Measurements from ENCODE around the gene PHPT1.

The PHPT1 gene

GRCh38 chr9:136851941-136852663, 2.9 kb downstream of the PHPT1 start, which contains the start of gene MAMDC4:
MAMDC4 (plus strand) TSS chr9:136852346; CDS start chr9:136852417, 71 bp downstream.
- no peak within 1 kb of the TSS for H3K4me3 ChIP-seq (ENCODE audit: low read depth, low read length)
- TF ChIP-seq CTCF (IDR thresholded peaks at IDR 0.05; ENCODE audit: low read depth, low read length, missing control alignments): no peak
- H3K27ac ChIP-seq: no peak within 1 kb of the TSS
- DNase-seq: no peak
- H3K36me3 ChIP-seq (replicated peaks): peaks cover 17% of the 10 kb centered on the region
- in situ Hi-C loops (cut with HindIII; ENCODE audit: low pct_ligation_motif_present, low sequenced_read_pairs): no loop called here
- no peaks in the 10 kb centered on the region for H3K27me3 ChIP-seq (replicated peaks)

- Histone ChIP-seq H3K27ac (no peak overlapping the region), H3K4me3 (ENCODE audit: low read depth, low read length) (no peak overlapping the region), H3K36me3 (replicated peaks) (peaks cover 17% of the 10 kb centered on the region), H3K27me3 (replicated peaks) (no peaks in the 10 kb centered on the region)
- TF ChIP-seq CTCF (IDR thresholded peaks at IDR 0.05; ENCODE audit: low read depth, low read length, missing control alignments): no peak
- DNase-seq: no peak
- in situ Hi-C loops (cut with HindIII; ENCODE audit: low pct_ligation_motif_present, low sequenced_read_pairs): no loop called here
Measured at GRCh38 chr9:136852664-136853595, 3.7 kb downstream of the PHPT1 start.

GRCh38 chr9:136853596-136854112, 4.4 kb downstream of the PHPT1 start:
- H3K27me3 ChIP-seq (replicated peaks): no peaks in the 10 kb centered on the region
- no peak for TF ChIP-seq CTCF (IDR thresholded peaks at IDR 0.05; ENCODE audit: low read depth, low read length, missing control alignments)
- in situ Hi-C loops (cut with HindIII; ENCODE audit: low pct_ligation_motif_present, low sequenced_read_pairs): no loop called here
- H3K4me3 ChIP-seq (ENCODE audit: low read depth, low read length): no peak overlapping the region
- no peak for DNase-seq
- no peak overlapping the region for H3K27ac ChIP-seq
- H3K36me3 ChIP-seq (replicated peaks): peaks cover 17% of the 10 kb centered on the region

- Histone ChIP-seq H3K27ac (no peak overlapping the region), H3K27me3 (replicated peaks) (no peaks in the 10 kb centered on the region), H3K4me3 (ENCODE audit: low read depth, low read length) (no peak overlapping the region), H3K36me3 (replicated peaks) (peaks cover 17% of the 10 kb centered on the region)
- in situ Hi-C loops (cut with HindIII; ENCODE audit: low pct_ligation_motif_present, low sequenced_read_pairs): no loop called here
- DNase-seq: no peak
- no peak for TF ChIP-seq CTCF (IDR thresholded peaks at IDR 0.05; ENCODE audit: low read depth, low read length, missing control alignments)
Measured at GRCh38 chr9:136854113-136854841, 5.1 kb downstream of the PHPT1 start.

- in situ Hi-C loops (cut with HindIII; ENCODE audit: low pct_ligation_motif_present, low sequenced_read_pairs): no loop called here
- Histone ChIP-seq H3K27ac (no peak overlapping the region), H3K27me3 (replicated peaks) (no peaks in the 10 kb centered on the region), H3K36me3 (replicated peaks) (peaks cover 16% of the 10 kb centered on the region), H3K4me3 (ENCODE audit: low read depth, low read length) (no peak overlapping the region)
- TF ChIP-seq CTCF (IDR thresholded peaks at IDR 0.05; ENCODE audit: low read depth, low read length, missing control alignments): no peak
- no peak for DNase-seq
Measured at GRCh38 chr9:136854842-136855460, 5.7 kb downstream of the PHPT1 start.
